Astrocyte of the spinal cord (primary cell): ENCODE data around the gene ZNF575.

ENCODE experiments used
- DNase-seq: peaks from one replicate; pipeline ENCODE4 v3.0.0; 2011; ENCODE audit warnings: low read depth, low spot score
- H3K4me3 ChIP-seq: 2 replicates; pipeline ENCODE4 v1.5.1; 2011; ENCODE audit warnings: low read depth, mild to moderate bottlenecking, low read length, moderate library complexity
- in situ Hi-C: cut with HindIII; loops from 2 replicates; pipeline ENCODE4 v1.10.0; 2017; ENCODE audit warnings: low sequenced_read_pairs
- TF ChIP-seq, protein P1 (sequence below): IDR thresholded peaks from 2 replicates; pipeline ENCODE4 v1.5.1; 2012; ENCODE audit warnings: low read depth, mild to moderate bottlenecking, low read length, inconsistent platforms

ZNF575 gene

DNA sequence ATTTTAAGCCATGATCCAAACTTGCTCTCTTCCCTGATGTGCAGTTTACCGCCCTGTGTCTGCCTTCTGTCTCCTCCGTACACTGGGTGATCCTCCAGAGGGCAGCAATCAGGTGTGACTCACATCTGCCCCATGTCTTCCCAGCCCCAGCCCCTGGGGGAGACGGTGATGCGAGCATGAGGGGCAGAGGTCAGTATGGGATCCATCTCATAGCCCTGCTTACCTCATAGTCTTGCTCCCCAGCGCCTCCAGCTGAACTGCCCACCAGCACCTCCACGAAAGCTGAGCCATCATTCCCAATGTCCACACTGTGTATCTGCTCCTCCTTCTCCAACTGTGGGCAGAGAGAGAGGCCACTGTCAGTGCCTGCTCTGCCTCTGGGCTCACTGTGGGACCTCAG lies 27.7 kb downstream of the ZNF575 start:
- in situ Hi-C loops = no loop called here

DNA sequence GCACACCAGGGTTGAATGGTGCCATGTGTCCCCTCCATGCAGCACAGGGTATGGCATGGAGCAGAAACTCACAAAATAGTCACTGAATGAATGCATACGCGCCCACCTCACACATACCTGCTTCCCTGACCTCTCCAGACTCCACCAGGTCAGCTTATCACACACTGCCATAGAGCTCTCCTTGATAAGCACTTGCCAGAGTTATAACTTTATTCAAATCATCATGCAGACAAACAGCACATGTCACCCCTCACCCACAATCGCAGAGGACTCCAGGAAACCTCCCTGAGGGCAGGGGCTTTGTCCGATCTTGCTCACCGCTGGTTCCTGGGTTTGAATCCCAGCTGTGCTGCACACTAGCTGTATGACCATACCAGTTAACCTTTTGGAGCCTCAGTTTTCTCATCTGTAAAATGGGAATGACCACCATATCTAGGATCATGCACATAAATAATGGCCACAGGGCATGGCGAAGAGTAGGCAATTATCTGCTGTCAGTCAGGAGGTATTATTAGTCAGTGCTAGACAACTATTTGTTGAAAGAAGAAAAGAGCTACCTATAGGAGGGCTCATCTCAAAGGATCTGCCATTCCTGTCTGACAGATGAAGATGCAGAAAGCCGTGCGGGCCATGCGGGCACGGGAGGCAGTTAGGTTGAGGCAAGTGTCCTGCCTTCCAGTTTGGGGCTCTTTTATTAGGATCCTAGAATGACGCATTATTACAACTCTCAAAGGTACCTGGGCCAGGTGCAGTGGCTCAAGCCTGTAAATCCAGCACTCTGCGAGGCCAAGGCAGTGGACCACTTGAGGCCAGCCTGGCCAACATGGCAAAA lies 28.4 kb downstream of the ZNF575 start:
- H3K4me3 ChIP-seq = no peak overlapping the region
- in situ Hi-C loops = no loop called here
- DNase-seq = no peak
- TF ChIP-seq, protein P1, sequence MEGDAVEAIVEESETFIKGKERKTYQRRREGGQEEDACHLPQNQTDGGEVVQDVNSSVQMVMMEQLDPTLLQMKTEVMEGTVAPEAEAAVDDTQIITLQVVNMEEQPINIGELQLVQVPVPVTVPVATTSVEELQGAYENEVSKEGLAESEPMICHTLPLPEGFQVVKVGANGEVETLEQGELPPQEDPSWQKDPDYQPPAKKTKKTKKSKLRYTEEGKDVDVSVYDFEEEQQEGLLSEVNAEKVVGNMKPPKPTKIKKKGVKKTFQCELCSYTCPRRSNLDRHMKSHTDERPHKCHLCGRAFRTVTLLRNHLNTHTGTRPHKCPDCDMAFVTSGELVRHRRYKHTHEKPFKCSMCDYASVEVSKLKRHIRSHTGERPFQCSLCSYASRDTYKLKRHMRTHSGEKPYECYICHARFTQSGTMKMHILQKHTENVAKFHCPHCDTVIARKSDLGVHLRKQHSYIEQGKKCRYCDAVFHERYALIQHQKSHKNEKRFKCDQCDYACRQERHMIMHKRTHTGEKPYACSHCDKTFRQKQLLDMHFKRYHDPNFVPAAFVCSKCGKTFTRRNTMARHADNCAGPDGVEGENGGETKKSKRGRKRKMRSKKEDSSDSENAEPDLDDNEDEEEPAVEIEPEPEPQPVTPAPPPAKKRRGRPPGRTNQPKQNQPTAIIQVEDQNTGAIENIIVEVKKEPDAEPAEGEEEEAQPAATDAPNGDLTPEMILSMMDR = no peak

More for the DNA sequence above, 27.7 kb downstream of the ZNF575 start:
- TF ChIP-seq, protein P1 = peak; percentile 33
- H3K4me3 ChIP-seq = no peak overlapping the region
- DNase-seq = peak; percentile 12

DNA sequence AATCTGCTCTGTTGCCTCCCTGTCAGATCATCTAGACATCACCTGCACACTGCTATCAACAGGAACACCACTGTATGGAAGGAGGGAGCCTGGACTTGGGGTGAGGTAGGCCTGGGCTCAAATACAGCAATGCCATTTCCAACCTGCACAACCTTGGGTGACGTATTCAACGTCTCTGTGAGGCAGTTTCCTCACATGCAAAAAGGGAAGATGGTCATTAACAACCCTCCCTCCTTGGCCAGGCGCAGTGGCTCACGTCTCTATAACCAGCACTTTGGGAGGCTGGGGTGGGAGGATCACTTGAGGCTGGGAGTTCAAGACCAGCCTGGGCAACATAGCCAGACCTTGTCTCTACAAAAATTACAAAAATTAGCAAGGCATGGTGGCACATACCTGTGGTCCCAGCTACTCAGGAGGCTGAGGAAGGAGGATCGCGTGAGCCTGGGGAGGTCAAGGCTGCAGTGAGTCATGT lies 29.3 kb downstream of the ZNF575 start:
- in situ Hi-C loops = no loop called here
- H3K4me3 ChIP-seq = no peak overlapping the region
- no peak for DNase-seq
- TF ChIP-seq, protein P1 = no peak

DNA sequence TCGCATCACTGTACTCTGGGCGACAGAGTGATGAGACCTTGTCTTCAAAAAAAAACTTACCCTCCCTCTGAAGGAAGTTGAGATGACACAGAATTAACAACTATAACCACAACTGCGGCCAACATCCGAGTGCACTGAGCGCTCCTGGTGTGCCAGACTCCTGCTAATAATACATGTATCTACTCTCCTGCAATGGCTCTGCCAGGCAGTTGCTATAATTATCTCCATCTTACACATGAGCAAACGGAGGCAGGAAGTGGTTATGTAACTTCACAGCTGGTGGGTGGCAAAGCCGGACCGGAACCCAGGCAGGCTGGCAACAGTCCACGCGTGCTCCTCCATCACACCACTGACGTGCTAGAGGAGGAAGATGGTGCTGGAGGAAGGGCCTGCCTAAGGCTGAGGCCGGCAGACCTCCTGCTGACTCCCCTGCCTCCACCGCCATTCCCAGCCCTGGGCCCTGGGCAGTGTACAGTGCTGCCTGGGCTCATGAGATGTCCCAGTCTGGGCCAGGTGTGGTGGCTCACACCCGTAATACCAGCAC lies 29.8 kb downstream of the ZNF575 start:
- DNase-seq = peak; percentile 91
- in situ Hi-C loops = no loop called here
- no peak overlapping the region for H3K4me3 ChIP-seq

DNA sequence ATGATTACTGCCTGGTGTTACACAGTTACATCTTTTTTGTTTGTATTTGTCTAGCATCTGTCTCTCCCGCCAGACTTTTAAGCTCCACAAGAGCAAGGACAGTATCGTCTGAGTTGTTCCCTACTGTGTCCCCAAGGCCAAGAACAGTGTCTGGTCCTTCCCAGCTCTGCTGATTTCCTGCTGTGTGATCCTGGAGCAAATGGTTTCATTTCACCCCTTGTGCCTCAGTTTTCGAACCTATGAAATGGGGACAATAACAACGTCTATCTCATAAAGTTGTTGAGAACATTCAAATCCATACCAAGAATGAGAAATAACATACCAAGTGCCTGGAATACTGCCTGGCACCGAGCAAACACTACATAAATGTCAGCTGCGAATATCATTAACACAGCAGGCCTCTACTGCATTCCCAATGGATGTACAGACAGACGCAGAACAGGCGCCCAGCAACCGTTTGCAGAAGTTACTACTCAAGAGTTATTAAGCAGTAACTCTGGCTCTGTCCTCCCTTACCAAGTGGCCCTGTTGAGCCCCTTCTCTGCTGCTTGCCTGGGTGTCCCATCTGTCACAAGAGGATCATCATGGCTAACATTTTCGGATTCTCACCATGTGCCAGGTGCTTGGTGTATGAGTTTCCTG lies 30.9 kb downstream of the ZNF575 start:
- TF ChIP-seq, protein P1 = no peak
- in situ Hi-C loops = no loop called here
- DNase-seq = no peak
- H3K4me3 ChIP-seq = no peak overlapping the region

More for the DNA sequence above, 29.8 kb downstream of the ZNF575 start:
- TF ChIP-seq, protein P1 = no peak

DNA sequence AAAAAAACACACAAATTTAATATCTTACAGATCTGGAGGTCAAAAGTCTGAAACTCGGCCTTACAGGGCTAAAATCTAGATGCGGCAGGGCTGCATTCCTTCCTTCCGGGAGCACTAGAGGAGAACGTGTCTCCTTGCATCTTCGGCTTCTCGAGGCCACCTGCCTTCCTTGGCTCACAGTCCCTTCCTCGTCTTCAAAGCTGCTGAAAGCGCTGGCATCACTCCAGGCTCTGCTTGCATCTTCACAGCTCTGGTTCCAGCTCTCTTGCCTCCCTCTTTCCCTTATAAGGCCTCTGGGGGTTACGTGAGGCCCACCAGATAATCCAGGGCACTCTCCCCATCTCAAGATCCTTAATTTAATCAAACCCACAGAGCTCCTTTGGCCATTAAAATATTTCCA lies 31.8 kb downstream of the ZNF575 start:
- DNase-seq = no peak
- TF ChIP-seq, protein P1 = no peak
- in situ Hi-C loops = no loop called here
- no peak overlapping the region for H3K4me3 ChIP-seq
